ENCODE measurements around the gene TNNI2. TPM values are rescaled to one million over a fixed set of nuclear protein-coding genes. Genes with fewer than 3 reads are reported as not detected.
A peak's percentile ranks its signal among the peaks of the same experiment; 100 is the strongest.

TNNI2 gene
- total RNA-seq, 4 donors from 2014 or later, result 4.2 TPM; not detected in 3

DNA sequence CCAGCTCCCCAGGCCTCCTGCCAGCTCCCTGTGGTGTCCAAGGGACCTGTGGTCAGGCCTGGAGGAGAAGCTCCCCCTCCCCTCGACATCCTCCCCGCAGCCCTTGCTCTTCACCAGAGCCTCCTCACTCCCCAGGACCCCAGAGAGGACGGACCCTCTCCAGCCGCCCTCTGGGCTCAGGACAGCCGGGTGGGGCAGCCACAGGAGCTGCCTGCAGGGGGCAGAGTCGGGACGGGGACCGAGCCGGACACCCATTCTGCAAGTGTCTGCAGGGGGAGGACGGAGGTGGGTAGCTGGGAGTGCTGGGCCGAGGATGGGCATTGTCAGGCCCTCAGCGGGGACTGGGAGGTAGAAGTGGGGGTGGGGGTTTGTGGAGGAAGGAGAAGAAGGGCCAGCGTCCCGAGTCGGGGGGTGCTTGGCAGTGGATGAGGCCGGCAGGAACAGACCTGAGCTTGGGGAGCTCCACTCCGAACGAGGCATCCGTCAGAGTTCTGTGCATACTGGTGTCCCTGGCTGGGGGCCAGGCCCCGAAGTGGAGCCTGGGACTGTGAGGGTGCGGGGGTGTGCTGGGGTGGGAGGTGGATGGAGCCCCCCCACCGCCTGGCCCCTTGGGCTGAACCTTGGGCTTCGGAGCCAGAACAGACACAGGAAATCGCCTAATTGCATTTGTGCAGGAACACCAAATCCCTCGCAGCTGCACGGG, 37.7 kb downstream of the TNNI2 start:
- H3K4me1 ChIP-seq, result peaks cover 50 to 79% (median 69%) of the 10 kb centered on the region in 4 donors
- no peaks in the 10 kb centered on the region for H3K9me3 ChIP-seq
- H3K27me3 ChIP-seq, result peaks cover 0 to 7% (median 0%) of the 10 kb centered on the region in 4 donors
- DNase-seq (ENCODE audit: extremely low spot score), result no peak
- peak overlapping the region; percentile 74 to 84 (median 80) for H3K27ac ChIP-seq (replicated peaks in 1 of 4)
- TF ChIP-seq POLR2A (IDR thresholded peaks at IDR 0.05; ENCODE audit: low read depth), result no peak
- peak; percentile 3 to 11 for TF ChIP-seq POLR2AphosphoS5 (IDR thresholded peaks at IDR 0.05)
- TF ChIP-seq, protein P1, sequence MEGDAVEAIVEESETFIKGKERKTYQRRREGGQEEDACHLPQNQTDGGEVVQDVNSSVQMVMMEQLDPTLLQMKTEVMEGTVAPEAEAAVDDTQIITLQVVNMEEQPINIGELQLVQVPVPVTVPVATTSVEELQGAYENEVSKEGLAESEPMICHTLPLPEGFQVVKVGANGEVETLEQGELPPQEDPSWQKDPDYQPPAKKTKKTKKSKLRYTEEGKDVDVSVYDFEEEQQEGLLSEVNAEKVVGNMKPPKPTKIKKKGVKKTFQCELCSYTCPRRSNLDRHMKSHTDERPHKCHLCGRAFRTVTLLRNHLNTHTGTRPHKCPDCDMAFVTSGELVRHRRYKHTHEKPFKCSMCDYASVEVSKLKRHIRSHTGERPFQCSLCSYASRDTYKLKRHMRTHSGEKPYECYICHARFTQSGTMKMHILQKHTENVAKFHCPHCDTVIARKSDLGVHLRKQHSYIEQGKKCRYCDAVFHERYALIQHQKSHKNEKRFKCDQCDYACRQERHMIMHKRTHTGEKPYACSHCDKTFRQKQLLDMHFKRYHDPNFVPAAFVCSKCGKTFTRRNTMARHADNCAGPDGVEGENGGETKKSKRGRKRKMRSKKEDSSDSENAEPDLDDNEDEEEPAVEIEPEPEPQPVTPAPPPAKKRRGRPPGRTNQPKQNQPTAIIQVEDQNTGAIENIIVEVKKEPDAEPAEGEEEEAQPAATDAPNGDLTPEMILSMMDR (IDR thresholded peaks at IDR 0.05), result peak; percentile 52 to 63 (median 60)
- no peak for TF ChIP-seq EP300 (IDR thresholded peaks at IDR 0.05)
- intact Hi-C loops (cut with DNase I), result no loop called here
- peak overlapping the region; percentile 18 to 26 (median 23) for H3K4me3 ChIP-seq
- WGBS, result 16% methylated on average over 16 of the region's 26 CpGs
- H3K36me3 ChIP-seq, result no peaks in the 10 kb centered on the region

DNA sequence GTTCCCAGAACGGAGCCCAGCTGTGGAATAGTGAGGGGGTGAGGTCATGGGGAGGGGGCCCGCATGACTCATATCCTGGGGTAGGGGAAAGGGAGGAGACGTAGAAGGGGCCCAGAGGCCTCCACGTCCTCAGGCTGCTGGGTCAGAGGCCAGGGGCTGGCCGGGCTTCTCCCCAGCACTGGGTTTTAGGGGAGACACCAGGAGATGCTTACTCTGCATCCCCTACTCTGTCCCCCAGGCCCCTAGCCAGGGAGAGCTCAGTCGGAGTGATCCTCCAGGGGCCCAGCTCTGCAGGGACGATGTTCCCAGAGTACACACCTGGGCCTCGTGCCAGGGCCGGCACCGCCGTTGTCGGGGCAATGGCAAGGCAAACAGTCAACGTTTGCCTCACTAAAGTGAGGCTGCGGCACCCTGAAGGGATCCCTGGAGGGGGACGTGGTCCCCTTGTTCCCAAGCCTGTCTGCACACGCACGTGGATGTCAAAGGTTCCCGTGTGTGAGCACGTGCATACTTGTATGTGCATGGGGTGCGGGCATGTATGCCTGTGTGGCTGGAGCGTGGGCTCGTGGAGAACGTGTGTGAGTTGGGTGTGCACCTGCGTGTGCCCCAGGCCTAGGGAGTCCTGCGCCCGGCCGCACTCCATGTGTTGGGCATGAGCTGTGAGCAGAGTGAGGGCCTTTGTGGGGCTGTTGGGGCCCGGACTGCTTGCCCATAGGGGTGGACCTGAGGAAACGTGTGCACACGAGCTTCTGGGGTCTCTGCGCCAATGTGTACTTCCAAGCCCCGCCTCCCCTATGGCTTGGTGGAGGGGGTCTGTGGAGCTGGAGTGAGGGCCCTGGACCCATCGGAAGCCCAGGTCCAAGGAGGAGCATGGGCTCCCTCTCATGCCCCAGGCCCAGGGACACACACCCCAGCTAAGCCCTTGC, 38.7 kb downstream of the TNNI2 start:
- H3K36me3 ChIP-seq, result no peaks in the 10 kb centered on the region
- no peak for DNase-seq (ENCODE audit: extremely low spot score)
- H3K9me3 ChIP-seq, result no peaks in the 10 kb centered on the region
- intact Hi-C loops (cut with DNase I), result no loop called here
- TF ChIP-seq POLR2AphosphoS5 (IDR thresholded peaks at IDR 0.05) (peak in 1 of 2 donors; percentile 34), EP300 (IDR thresholded peaks at IDR 0.05) (no peak)
- 58% methylated on average over 21 of the region's 33 CpGs for WGBS
- peak overlapping the region; percentile 74 to 84 (median 80) for H3K27ac ChIP-seq (replicated peaks in 1 of 4)
- H3K27me3 ChIP-seq, result no peaks in the 10 kb centered on the region
- H3K4me1 ChIP-seq, result peaks cover 59 to 89% (median 79%) of the 10 kb centered on the region in 4 donors
- peak overlapping the region in 1 of 4 donors; percentile 23 for H3K4me3 ChIP-seq

DNA sequence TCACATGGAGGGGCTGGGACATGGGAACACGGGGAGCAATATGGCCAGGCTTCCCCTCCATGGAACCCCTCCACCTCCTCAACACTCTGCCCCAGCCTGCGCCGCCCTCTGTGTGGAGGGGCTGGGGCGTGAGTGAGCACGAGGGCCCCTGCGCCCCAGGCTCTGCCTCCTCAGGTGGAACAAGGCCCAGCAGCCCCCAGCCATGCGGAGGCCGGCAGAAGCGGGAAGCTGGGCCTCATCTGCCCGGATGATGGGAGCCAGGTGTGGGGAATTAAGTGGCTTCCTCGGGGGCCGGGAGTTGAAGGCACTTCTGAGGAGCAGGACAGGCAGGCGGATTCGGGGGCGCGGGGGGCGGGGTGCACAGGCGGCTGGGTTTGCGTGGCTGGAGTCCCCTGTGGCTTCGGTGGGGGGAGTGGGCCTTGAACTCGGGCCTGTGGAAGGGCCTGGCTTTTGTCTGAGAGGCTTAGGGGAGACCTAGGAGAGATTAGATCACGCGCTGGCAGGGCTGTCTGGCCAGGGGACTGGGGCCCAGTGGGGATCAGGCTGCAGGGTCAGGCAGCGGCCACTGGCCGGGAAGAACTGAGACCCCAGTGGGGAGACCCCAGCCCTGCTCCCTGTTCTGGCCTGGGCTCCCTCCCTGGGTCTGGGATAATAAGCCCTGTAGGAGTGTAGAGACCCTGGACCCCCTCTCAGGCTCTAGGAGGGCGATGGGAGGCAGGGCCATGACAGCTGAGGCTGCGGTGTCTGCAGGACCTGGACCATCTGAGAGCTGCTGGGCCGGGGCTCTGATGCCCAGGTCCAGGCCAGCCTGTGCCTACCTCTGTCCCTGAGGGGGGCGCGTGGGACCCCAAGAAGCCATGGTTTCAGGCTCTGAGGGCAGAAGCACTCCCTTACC, 39.6 kb downstream of the TNNI2 start:
- no peak overlapping the region for H3K4me3 ChIP-seq
- no peak for DNase-seq (ENCODE audit: extremely low spot score)
- intact Hi-C loops (cut with DNase I), result no loop called here
- peaks cover 65 to 89% (median 82%) of the 10 kb centered on the region in 4 donors for H3K4me1 ChIP-seq
- H3K36me3 ChIP-seq, result no peaks in the 10 kb centered on the region
- no peaks in the 10 kb centered on the region for H3K27me3 ChIP-seq
- TF ChIP-seq, protein P1 (IDR thresholded peaks at IDR 0.05), result no peak
- TF ChIP-seq POLR2A (IDR thresholded peaks at IDR 0.05; ENCODE audit: low read depth) (no peak), EP300 (IDR thresholded peaks at IDR 0.05) (no peak), POLR2AphosphoS5 (IDR thresholded peaks at IDR 0.05) (no peak)
- 83% methylated on average over 25 of the region's 30 CpGs for WGBS
- no peaks in the 10 kb centered on the region for H3K9me3 ChIP-seq
- H3K27ac ChIP-seq (replicated peaks in 1 of 4), result peak overlapping the region; percentile 74 to 84 (median 80)

DNA sequence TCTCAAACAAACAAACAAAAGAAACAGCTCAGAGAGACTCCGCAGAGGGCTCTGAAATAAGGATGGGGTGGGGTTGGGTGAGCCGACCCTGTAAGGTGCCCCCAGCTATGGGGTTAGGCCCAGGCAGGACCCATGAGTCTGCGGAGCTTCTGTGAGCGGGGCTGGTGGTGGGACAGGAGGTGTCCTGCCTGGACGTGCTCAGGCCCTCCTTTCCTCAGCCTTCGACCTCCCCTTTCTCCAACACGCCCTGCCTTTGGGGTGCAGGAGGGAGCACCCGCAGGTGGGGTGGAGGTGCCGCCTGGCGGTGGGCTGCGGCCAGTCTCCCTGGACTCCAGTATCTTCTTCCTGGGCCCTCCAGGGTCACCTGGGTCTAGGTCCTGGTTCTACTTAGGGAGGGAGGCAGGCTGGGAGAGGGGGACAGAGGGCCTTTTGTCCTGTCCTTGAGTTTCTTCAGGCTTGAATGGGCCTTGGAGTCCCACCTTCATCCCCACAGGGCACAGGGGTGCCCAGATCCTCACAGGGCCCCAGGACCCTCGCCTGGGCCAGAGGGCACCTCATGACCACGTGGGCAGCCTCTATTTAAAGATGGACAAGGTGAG, 40.7 kb downstream of the TNNI2 start:
- DNase-seq (ENCODE audit: extremely low spot score), result no peak
- intact Hi-C loops (cut with DNase I), result no loop called here
- Histone ChIP-seq H3K4me3 (no peak overlapping the region), H3K4me1 (peaks cover 65 to 84% (median 80%) of the 10 kb centered on the region in 4 donors), H3K27me3 (no peaks in the 10 kb centered on the region), H3K36me3 (peaks cover 0 to 7% (median under 1%) of the 10 kb centered on the region in 4 donors), H3K27ac (replicated peaks in 1 of 4) (peak overlapping the region; percentile 79 to 84 (median 82)), H3K9me3 (no peaks in the 10 kb centered on the region)
- WGBS, result 77% methylated on average over 5 of the region's 13 CpGs
- TF ChIP-seq POLR2A (IDR thresholded peaks at IDR 0.05; ENCODE audit: low read depth) (no peak), POLR2AphosphoS5 (IDR thresholded peaks at IDR 0.05) (no peak), EP300 (IDR thresholded peaks at IDR 0.05) (no peak)
- TF ChIP-seq, protein P1 (IDR thresholded peaks at IDR 0.05), result no peak

Data from esophagus muscularis mucosa (tissue), 4 donors.